ENCODE measurements around the gene DNAAF8.

The DNAAF8 gene

DNA sequence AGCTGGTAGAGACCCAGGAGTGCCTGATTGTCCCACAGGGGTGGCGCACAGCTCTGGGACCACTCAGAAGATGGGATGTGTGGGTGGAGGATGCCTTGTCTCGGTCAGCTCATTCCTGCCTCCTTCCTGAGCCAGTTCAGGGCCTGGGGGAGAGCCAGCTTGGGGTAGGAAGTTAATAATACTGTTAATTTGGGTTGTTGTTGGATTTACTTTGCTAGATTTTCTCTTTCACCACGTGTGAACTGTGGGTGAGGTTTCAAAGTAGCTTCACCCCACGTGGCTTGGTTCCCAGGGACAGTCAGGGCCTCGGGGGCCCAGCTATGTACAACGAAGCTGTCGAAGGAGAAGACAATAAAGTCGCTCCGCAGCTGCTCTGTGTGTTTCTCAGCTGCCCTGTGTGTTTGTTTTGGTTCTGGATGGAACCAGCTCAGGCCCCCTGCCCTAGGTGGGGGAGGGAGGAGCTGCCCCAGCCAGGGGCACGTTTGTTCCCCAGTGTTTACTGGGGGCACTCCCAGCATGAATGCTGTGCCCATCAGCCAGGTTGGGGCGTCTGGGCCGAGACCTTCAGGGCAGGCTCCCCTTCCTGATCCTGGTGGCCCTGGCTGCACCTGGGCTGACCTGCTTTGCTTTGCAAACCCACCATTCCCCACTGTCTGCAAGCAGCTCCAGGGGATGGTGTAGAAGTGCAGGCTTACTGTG, 38.7 kb upstream of the DNAAF8 start:
- DNase-seq, result no peak

DNA sequence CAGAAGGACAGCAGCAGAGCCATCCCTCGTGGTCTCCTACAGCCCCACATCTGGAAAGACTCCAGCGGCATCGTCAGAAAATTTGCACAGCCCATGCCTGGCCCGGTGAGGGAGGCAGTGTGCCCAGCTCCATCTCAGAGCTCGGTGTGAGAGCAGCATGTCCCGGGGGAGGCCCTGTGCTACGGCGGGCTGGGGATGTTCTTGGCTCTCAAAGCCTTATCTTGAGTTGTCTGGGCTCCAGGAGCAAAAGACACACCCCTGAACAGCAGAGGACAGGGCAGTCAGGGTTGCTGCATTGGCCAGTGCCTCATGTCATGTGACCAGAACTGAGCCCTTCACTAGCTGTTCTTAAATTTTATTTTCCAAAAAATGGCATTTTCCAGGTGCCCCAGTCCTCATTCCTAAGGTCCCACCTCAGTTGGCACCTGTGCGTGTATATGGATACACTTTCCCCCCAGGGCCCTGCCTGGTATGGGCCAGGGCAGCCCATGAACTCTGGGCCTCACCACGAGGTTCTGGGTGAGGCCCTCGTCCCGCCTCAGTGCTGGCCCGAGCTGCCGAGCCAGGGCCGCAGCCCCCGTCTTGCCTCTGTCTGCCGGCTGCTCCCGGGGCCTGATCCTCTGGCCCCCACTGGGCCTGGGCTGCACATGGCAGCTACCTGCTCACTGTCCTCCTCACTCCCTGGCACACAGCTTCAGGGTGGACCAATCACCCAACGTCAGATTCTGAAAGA, 38.0 kb upstream of the DNAAF8 start:
- DNase-seq, result no peak

DNA sequence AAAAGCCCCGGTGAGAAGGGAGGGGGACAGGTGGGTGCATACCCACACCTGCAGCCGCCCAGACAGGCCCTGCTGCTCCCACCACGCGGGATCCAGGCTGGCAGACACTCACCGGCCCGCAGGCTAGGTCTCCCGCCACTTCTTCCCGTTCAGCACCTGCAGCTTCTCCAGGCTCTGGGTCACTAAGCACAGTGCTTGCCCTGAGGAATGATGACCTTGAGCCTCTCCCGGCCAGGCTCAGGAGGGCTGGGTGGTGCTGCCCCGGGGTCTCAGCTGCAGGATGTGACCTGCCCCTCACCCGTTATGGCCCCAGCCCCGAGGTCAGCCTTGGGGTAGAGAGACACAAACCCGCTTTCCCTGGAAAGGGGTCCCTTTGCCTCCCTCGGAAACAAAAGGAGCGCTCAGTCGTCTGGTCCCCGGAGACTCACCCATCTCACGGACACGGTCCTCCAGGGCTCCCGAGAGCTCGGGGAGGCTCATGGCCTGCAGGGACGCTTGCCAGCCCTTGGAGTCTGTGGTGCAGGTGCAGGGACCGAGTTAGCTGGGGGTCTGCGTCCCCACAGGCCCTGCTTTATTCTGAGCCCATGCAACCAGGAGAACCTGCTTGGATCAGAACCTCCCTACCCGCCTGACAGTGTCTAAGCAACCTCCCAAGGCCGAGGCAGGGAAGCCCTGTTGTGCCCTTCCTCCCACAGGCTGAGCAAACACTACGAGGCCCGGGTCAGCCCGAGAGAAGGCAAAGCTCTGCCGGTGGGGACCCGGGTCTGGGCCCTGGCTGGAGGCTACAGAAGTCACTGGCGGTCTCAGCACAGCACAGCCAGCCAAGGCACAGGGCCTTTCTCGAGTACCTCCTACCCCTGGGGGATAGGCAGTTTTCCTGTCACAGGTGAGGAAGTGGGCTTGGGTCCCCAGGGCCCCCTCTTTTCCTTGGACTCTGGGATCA, 37.2 kb upstream of the DNAAF8 start:
- DNase-seq, result no peak

DNA sequence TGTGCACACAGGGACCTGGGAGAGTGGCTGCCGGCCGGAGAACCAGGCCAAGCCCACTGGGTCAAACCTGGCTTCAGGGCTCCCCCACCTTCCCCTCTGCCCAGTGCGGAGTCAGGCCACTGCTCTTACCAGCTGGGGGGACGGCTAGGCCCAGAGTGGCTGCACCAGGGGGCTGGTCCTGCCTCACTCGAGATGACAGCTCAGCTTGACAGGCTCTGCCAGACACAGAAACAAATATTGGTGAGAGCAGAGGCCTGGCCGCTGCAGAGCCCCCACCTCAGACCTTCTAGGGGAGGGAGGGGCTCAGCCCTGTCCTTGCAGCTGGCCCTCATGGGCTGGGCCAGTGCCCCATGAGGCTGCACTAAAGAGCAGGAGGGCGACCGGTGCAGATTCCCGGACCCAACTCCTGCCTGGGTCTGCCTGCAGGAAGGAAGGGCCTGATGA, 36.5 kb upstream of the DNAAF8 start:
- no peak for DNase-seq

DNA sequence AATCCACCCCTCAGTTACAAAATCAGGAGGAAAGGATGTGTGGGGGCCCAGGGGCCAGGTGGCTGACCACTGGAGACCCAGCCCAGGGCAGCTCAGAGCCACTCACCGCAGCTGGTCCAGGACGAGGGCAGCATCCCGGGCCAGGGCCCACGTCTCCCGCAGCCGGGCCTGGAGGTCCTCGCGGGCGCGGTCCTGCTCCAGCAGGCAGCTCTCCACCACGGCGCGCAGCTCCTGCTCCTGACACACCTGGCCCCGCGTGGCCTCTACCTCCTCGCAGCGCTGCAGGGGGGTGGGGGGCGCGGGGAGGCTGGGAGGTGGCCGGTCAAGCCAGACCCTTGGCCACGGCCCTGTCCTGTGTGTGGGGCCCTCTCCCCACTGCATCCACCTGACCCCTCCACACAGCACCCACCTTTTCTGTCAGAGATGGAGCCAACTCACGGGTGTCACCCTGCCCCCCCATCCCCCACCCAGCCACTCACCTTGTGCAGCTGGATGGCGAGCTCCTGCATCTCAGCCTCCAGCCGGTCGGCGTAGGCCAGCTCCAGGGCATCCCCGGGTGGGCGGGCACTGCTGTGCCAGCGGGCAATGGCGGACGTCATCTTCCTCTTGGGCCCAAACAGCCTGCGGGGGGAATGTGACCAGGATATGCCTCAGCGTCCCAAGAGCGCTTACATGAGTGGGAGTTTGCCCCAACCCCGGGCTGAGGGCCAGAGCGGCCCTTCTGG, 35.9 kb upstream of the DNAAF8 start:
- DNase-seq, result no peak

DNA sequence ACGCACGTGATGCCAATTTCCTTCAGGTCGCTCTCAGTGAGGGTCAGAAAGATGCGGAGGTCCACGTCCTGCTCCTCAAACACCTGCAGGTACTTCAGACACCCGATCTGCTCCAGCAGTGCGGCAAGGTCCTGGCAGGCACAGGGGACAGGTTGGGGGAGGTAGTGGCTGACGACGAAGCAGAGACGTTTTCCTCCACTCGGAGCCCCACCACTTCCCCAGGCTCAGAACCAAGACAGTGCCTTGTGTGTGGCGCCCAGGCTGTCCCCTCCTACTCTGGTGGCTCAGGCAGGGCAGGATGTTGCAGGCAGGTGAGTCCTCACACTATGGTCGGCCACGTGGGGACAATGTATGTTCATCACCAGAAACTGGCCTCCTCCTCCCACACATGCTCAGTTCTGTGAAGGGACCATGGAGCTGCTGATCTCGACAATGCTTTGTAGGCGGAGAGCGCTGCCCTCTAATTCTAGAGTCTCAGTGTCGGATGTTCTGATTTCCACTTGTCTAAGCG, 35.2 kb upstream of the DNAAF8 start:
- DNase-seq, result no peak

DNA sequence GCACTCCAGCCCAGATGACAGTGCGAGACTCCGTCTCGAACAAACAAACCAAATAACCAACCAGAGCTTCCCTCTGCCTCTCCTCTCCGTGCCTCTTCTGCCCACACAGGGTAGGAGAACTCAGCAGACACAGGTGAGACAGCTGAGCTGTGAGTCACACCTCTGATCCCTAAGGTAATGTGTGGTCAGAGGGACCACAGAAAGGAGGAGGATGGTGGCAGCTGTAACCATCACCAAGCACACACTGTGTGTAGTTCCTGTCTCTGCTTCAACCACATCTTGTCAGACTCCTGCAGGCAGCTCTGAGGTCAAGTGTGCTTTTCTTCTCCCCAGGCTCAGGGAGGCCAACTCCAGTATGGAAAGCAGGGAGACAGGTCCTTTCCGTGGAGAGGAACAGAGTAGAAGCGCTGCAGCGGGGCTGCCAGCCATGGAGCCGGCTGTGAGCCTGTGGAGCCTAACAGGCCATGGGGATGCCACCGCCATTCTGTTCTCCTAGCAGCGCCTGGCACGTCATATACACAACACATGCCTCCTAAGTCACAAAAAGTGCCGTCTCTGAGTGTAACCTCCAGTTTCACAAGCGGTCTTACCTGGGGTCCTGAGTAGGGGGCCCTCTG, 33.8 kb upstream of the DNAAF8 start:
- no peak for DNase-seq

DNA sequence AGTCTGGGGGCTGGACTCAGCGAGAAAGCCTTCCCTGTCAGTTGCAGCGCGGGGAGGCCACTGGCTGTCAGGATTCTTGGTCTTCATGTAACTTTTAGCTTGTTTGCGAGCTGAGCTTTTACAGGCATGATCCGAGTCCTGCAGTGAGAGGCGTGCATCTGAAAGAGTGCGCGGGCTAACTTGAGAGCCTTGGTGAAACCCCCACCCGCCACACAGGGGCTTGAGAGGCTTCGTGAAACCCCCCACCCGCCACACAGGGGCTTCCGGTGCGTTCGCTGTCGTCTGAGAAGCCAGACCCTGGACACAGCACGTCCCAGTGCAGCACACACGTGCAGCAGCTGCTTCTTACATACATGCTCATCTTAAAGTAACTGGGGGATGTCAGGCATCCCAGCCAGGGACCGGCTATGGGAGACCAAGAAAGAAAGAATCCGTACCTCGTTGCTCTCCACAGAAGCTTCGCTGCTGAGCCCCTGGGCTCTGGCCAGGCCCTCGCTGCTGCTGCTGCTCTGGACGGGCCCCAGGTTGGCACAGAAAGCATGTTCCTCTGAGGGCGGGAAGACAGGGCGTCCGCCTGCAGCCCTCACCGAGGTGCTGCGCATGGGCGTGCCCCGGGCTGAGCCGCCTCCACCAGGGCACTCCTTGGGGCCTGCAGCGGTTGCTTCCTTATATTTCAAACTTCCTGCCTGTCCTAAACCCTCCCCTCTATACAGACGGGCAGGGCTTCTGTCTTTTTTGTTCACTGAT, 33.2 kb upstream of the DNAAF8 start:
- no peak for DNase-seq

DNA sequence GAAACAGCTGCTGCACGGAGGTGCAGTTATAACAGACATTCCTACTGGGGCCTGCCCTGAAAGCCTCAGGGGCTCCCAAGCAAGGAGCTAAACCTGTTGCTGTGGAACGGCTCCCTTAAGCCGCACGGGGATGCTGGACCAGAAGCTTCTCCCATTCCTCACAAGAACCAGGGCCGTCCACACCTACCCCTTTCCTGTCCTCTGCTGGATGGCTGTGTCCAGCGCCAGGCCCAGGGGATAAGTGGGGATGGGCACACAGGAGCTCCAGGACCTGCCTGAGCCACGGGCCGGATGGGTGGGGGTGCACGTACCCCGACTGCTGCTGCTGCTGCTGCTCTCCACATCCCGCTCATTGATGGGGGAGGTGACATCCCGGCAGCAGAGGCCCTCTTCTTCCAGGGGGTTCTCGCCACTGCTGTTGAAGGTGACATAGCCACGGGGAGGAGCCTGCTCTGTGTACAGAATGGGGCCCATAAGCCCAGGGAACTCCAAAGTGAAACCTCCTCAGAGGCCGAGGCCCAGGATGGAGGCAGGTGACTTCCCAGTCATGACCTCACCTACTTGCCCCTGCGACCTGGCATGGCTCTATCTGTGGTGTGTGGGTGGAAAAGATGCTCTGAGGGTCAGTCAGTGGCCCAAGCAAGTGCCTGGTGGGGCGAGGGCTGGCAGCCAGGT, 32.4 kb upstream of the DNAAF8 start:
- no peak for DNase-seq

DNA sequence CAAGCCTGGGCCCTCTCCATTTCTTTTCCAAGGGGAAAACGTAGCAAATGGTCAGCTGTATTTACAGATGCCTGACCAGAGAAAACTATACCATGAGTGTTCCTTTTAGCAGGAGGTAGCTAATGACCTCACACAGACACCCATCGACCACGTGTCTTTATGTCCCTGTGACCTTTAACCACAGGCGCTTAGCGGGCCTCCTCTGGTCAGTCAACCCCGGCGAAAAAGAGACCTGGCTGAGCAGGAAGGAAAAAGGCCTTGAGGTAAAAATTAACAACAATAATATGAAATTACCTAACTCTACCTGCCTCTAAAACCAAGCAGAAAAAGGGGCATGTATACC, 31.9 kb upstream of the DNAAF8 start:
- no peak for DNase-seq

DNA sequence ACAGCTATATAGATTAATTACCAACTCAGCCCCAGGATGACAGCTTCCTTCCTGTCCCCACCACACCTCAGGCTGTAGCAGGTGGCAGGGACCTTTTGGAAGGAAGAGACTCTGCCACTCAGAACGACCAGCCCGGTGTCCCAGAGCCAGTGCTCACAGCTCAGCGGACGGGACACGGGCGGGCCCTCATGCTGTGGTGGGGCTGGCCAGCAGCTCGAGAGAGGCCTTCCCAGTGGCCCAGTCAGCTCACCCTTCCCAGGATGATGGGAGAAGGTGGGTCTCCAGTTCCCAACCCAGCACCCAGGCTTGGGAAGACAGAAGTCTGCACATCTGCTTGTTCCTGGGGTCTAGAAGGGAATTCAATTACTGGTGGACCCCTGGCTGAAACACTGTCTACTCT, 30.4 kb upstream of the DNAAF8 start:
- no peak for DNase-seq

DNA sequence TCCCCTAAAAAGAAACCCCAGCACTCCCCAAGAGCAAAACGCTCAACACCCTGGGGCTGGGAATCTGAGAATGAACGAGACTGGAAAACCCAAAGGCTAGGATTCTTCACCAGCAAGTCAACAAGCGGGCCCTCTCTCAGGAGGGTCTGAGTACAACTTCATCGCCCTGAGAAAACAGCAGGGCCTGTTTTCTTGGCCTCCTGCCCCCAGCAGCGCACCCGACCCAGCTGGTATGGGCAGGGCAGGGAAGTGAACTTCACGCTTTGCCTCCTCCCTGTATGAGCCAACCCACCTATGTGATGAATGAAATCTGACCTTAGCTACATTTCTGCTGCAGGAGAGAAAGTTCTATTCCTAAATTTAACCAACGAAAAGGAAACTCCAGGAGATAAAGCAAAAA, 29.8 kb upstream of the DNAAF8 start:
- DNase-seq, result no peak

DNA sequence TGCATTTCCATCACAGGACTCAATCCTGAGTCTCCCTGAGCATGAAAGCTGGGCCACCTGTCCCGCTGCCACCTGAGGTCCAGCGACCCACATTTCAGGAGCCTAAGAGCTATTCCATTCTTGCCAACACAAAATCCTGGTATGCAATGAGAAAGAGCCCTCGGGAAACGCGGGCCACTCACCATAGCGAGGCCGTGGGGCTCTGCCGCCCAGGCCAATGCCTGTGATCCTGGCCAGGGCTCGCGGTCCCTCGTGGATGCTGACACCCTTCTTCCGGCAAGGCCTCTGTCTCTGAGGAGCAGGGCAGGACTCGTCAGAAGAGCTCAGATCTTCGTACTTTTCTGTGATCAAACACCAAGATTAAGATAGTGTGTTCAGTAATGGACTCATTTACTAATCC, 29.4 kb upstream of the DNAAF8 start:
- no peak for DNase-seq

DNA sequence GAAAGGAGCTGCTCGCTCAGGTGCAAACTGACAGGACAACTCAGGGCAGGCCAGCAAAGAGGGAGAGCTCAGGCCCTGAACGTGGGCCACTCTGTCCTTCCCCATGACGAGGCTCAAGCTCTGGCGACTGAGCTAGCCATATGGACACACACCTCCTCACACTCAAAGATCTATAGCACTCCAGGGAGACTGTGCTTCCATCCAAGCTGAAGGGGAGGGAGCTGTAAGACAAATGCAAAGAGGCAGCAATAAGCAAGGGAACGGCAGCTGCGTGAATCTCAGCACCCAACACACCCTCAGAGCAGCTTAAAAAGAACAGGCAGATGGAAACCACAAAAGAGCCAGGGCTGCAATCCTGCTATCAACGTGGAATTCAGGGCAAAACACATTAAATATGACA, 27.5 kb upstream of the DNAAF8 start:
- DNase-seq, result no peak

DNA sequence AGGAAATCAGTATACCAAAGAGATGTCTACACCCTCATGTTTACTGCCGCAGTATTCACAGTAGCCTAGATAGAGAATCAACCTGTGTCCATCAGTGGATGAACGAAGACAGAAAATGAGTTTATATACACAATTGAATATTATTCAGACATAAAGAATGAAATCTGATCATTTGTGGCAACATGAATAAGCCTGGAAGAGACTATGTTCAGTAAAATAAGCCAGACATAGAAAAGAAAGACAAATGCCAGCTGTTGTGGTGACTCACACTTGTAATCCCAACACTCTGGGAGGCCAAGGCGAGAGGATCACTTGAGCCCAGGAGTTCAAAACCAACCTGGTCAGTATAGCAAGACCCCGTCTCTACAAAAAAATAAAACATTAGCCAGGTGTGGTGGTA, 24.9 kb upstream of the DNAAF8 start:
- DNase-seq, result no peak

DNA sequence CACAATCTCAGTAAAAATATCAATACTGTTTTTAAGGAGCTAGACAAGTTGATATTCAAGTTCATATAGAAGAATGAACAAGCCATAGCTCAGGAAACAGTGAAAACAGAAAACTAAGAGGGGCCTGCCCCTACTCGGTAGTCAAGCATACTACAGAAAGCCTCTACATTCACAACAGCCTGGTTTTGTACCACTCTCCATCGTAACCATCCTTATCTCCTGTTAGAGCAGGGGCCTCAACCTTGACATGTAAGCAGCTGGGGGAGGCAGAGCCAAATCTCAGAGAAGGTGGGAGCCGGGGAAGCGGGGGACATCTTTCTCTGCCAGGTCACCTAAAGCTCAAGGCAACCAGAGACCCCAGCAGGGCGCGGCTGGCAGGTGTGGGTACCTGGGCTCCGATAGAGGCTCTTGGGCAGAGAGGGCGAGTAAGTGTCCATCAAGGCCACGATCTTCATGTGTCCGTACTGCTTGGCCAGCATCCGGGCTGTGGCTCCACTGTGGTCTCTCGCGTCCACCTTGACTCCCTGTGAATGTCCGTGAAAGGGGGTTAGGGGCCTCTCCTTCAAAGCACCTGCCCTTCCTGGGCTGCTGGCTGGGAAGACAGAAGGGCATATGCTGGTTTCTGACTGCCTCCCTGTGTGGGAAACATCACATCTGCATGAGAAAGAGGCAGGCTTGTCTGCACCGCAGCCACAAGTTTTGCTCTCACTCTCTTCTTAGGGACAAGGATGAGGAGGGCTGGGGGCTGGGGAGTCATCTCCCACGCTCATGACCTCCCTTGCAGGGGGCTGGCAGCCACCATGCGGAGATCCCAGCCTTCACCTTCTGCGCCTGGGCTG, 20.5 kb upstream of the DNAAF8 start:
- no peak for DNase-seq

DNA sequence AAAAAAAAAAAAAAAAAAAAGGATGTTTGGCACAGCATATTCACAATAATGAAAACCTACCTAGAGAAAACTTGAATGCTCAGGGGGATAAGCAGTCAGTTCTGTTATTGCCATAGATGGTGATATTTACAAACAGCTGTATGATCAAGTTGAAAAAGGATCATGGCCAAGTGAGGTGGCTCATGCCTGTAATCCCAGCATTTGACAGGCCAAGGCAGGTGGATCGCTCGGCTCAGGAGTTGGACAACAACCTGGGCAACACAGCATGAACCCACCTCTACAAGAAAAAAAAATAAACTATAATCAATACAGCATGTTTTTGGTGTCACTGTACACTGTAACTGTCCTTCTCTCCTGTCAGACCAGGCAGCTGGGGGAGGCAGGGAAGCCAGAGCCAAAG, 19.3 kb upstream of the DNAAF8 start:
- DNase-seq, result no peak

DNA sequence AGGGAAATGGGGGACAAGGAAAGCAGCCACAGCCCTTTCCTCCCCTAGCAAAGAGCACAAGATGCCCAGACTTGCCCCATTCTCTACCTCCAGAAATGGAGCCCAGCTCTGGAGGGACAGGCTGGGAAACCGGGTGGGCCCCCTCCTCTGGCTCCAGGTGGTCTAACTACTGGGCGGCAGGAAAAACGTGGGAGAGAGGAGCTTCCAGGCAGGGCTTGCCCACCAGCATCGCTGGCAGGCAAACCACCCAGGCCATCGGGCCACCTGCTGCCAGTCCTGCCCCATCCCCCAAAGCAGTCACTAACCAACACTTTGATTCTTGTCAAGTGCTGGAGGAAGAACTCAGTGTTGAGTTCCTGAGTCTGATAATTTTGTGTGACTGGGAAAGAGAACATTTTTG, 15.9 kb upstream of the DNAAF8 start:
- DNase-seq, result no peak

DNA sequence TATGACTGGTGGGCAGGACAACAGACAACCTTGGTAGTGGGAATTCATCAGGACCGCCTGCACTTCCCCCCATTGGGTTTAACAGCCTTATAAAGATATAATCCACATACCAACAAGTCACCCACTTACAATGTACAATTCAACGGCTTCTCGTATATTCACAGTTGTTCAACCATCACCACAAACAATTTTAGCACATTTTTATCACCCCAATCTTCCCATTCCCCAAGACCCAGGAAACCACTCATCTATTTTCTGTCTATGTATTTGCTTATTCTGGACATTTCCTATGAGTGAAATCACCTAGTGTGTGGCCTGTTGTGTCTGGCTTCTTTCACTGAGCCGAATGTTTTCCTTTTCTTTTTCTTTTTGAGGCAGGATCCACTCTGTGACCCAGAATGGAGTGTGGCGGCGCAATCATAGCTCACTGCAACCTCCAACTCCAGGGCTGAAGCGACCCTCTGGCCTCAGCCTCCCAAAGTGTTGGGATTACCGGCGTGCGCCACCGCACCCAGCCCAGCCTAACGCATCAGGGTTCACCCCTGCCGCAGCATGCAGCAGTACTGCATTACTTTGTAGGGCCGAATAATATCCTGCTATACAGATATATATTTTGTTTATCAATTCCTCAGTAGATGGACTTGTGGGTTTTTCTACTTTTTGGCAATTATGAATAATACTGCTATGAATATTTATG, 11.1 kb upstream of the DNAAF8 start:
- no peak for DNase-seq
